OCI-LY1 (cell line): ENCODE results near the gene NFU1.

Source experiments
- H2AFZ ChIP-seq: fragments of 200-600 bp; sonication (generic), shearing (Covaris generic); 2 replicates; pipeline ENCODE4 v1.6.0; 2014; ENCODE audit warnings: antibody characterized with exemption, mild to moderate bottlenecking, low read length
- H3F3A ChIP-seq: fragments of 200-600 bp; sonication (generic), shearing (Covaris generic); 2 replicates; pipeline ENCODE4 v1.6.0; 2014; ENCODE audit warnings: mild to moderate bottlenecking, antibody characterized with exemption, low read length, moderate library complexity; ENCODE audit not compliant: insufficient read depth
- H3K27ac ChIP-seq: fragments of 200-600 bp; sonication (generic); 2 replicates; pipeline ENCODE4 v1.5.1; 2014; ENCODE audit warnings: low read length, mixed run types, mild to moderate bottlenecking, low read depth; ENCODE audit not compliant: poor library complexity, severe bottlenecking
- H3K27me3 ChIP-seq: fragments of 200-600 bp; sonication (generic); 2 replicates; pipeline ENCODE4 v1.6.0; 2014; ENCODE audit warnings: antibody characterized with exemption, mild to moderate bottlenecking, low read length, moderate library complexity; ENCODE audit not compliant: insufficient read depth
- H3K36me3 ChIP-seq: fragments of 200-600 bp; sonication (generic); 2 replicates; pipeline ENCODE4 v1.6.1; 2014; ENCODE audit warnings: mild to moderate bottlenecking, antibody characterized with exemption, low read length, moderate library complexity, mixed read lengths; ENCODE audit not compliant: insufficient read depth
- H3K4me1 ChIP-seq: fragments of 200-600 bp; sonication (generic); 2 replicates; pipeline ENCODE4 v1.5.1; 2014; ENCODE audit warnings: mild to moderate bottlenecking, low read length, moderate library complexity; ENCODE audit not compliant: insufficient read depth, severe bottlenecking
- H3K4me2 ChIP-seq: fragments of 200-600 bp; sonication (generic), shearing (Covaris generic); 2 replicates; pipeline ENCODE4 v1.6.1; 2014; ENCODE audit warnings: low read length
- H3K4me3 ChIP-seq: fragments of 200-600 bp; sonication (generic); 2 replicates; pipeline ENCODE4 v1.5.1; 2014; ENCODE audit warnings: low read length, low read depth, mild to moderate bottlenecking, mixed read lengths; ENCODE audit not compliant: poor library complexity, severe bottlenecking
- H3K79me2 ChIP-seq: fragments of 200-600 bp; shearing (Covaris generic); 2 replicates; pipeline ENCODE4 v1.6.1; 2016; ENCODE audit warnings: mixed run types, low read length, mixed read lengths; ENCODE audit not compliant: insufficient read depth
- H3K9ac ChIP-seq: fragments of 200-600 bp; sonication (generic), shearing (Covaris generic); 2 replicates; pipeline ENCODE4 v1.6.1; 2014; ENCODE audit warnings: mild to moderate bottlenecking, low read length, mixed read lengths
- H3K9me2 ChIP-seq: fragments of 200-600 bp; sonication (generic), shearing (Covaris generic); 2 replicates; pipeline ENCODE4 v1.6.1; 2014; ENCODE audit warnings: low read depth, mild to moderate bottlenecking, low read length, mixed read lengths
- H3K9me3 ChIP-seq: fragments of 200-600 bp; shearing (Covaris generic); 2 replicates; pipeline ENCODE4 v1.6.1; 2014; ENCODE audit warnings: low read length, mixed read lengths
- H4K20me1 ChIP-seq: fragments of 200-600 bp; sonication (generic), shearing (Covaris generic); 2 replicates; pipeline ENCODE4 v1.6.0; 2016; ENCODE audit warnings: mild to moderate bottlenecking, low read length; ENCODE audit not compliant: insufficient read depth
- EZH2 ChIP-seq: fragments of 200-600 bp; sonication (generic), shearing (Covaris generic); IDR thresholded peaks from 2 replicates; pipeline ENCODE4 v1.8.0; 2017; ENCODE audit warnings: borderline replicate concordance, mixed run types, mild to moderate bottlenecking, antibody characterized with exemption, low read length, moderate library complexity, mixed read lengths
- TF ChIP-seq, protein P1 (sequence below): fragments of 200-600 bp; sonication (generic), shearing (Covaris generic); IDR thresholded peaks from 2 replicates; pipeline ENCODE4 v1.5.1; 2017; ENCODE audit warnings: mild to moderate bottlenecking, antibody characterized with exemption, low read length, moderate library complexity, mixed read lengths

The NFU1 gene

DNA sequence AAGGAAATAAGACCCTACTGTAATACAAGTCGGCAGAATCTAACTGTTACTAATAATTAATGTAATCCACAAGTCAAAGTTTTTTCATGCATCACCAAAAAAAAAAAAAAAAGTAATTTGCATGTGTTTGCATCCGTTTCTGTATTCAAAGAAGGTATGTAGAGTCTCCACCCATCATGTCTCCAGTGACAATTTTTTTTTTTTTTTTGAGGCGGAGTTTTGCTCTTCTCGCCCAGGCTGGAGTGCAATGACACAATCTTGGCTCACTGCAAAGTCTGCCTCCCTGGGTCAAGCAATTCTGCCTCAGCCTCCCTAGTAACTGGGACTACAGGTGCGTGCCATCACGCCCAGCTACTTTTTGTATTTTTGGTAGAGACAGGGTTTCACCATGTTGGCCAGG, 24.2 kb upstream of the NFU1 start:
- TF ChIP-seq EZH2, result no peak
- TF ChIP-seq, protein P1, sequence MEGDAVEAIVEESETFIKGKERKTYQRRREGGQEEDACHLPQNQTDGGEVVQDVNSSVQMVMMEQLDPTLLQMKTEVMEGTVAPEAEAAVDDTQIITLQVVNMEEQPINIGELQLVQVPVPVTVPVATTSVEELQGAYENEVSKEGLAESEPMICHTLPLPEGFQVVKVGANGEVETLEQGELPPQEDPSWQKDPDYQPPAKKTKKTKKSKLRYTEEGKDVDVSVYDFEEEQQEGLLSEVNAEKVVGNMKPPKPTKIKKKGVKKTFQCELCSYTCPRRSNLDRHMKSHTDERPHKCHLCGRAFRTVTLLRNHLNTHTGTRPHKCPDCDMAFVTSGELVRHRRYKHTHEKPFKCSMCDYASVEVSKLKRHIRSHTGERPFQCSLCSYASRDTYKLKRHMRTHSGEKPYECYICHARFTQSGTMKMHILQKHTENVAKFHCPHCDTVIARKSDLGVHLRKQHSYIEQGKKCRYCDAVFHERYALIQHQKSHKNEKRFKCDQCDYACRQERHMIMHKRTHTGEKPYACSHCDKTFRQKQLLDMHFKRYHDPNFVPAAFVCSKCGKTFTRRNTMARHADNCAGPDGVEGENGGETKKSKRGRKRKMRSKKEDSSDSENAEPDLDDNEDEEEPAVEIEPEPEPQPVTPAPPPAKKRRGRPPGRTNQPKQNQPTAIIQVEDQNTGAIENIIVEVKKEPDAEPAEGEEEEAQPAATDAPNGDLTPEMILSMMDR, result no peak
- Histone ChIP-seq H3K4me3 (no peak overlapping the region), H3K4me2 (no peak overlapping the region), H3K79me2 (no peaks in the 10 kb centered on the region), H3K27ac (no peak overlapping the region), H3K9me3 (no peaks in the 10 kb centered on the region), H2AFZ (no peak overlapping the region), H3K9me2 (no peaks in the 10 kb centered on the region), H3K27me3 (no peaks in the 10 kb centered on the region), H3K9ac (no peak overlapping the region), H4K20me1 (no peaks in the 10 kb centered on the region), H3K4me1 (no peaks in the 10 kb centered on the region), H3F3A (no peaks in the 10 kb centered on the region), H3K36me3 (no peaks in the 10 kb centered on the region)

DNA sequence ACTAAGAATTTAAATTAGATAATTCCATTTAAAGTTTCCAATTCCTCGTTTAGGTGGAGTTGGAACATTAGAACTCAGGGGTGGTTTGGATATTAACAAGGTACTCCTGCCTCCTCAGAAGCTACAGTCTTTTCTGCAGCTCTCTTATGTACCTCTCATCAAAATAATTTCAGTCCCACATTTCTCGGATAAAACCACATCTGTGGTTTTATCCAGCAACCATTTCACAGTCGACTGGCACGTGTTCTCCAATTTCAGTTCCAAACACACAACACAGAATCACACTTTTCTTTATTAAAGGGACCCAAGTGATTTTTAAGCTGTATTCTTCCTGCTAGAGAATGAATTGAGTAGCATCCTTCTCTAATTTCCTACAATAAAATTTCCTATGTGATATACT, 22.7 kb upstream of the NFU1 start:
- Histone ChIP-seq H3K79me2 (no peaks in the 10 kb centered on the region), H3K4me1 (no peaks in the 10 kb centered on the region), H4K20me1 (no peaks in the 10 kb centered on the region), H3K27me3 (no peaks in the 10 kb centered on the region), H3K9ac (no peak overlapping the region), H3K4me2 (no peak overlapping the region), H3K27ac (no peak overlapping the region), H3F3A (no peaks in the 10 kb centered on the region), H3K36me3 (no peaks in the 10 kb centered on the region), H3K4me3 (no peak overlapping the region), H2AFZ (no peak overlapping the region), H3K9me3 (no peaks in the 10 kb centered on the region), H3K9me2 (no peaks in the 10 kb centered on the region)
- TF ChIP-seq, protein P1, result no peak
- TF ChIP-seq EZH2, result no peak

DNA sequence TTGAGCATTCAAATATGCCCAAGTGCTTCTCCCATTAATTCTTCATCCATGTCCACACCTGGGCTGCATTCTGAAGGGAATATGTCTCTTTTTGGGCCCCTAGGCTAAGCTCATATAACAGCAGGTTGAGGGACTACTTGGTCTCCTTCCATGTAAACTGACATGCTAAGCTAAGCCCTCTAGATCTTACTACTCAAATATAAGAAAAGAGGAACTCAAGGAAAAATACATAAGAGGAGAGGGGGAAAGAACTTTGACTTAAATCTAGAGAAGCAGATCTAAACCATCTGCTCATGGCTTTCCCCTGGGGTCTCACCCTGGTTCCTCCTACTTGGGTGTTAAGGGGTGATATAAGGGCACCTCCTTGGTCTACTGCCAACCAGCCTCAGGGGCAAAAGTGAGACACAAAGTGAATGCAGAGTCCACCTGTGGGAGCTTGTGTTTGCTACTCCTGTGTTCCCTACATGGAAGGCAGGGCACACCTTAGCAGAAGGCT, 19.8 kb upstream of the NFU1 start:
- H2AFZ ChIP-seq, result no peak overlapping the region
- no peak overlapping the region for H3K27ac ChIP-seq
- TF ChIP-seq, protein P1, result no peak
- no peak for TF ChIP-seq EZH2
- no peaks in the 10 kb centered on the region for H3K79me2 ChIP-seq
- H3K9me2 ChIP-seq, result no peaks in the 10 kb centered on the region
- H3K4me3 ChIP-seq, result no peak overlapping the region
- H3K9ac ChIP-seq, result no peak overlapping the region
- no peaks in the 10 kb centered on the region for H3K36me3 ChIP-seq
- no peaks in the 10 kb centered on the region for H3F3A ChIP-seq
- no peaks in the 10 kb centered on the region for H4K20me1 ChIP-seq
- H3K27me3 ChIP-seq, result no peaks in the 10 kb centered on the region
- no peaks in the 10 kb centered on the region for H3K4me1 ChIP-seq
- no peak overlapping the region for H3K4me2 ChIP-seq
- H3K9me3 ChIP-seq, result no peaks in the 10 kb centered on the region
